Erythroblast (primary cell): ENCODE data around the gene ZNF747.

ENCODE experiments used
- GATA1 ChIP-seq: IDR thresholded peaks from 2 replicates; pipeline ENCODE4 v1.6.1; 2011; ENCODE audit warnings: low read depth, mild to moderate bottlenecking, control low read depth, low read length, moderate library complexity
- POLR2A ChIP-seq: IDR thresholded peaks from 2 replicates; pipeline ENCODE4 v1.6.1; 2011; ENCODE audit warnings: mild to moderate bottlenecking, low read length

DNA sequence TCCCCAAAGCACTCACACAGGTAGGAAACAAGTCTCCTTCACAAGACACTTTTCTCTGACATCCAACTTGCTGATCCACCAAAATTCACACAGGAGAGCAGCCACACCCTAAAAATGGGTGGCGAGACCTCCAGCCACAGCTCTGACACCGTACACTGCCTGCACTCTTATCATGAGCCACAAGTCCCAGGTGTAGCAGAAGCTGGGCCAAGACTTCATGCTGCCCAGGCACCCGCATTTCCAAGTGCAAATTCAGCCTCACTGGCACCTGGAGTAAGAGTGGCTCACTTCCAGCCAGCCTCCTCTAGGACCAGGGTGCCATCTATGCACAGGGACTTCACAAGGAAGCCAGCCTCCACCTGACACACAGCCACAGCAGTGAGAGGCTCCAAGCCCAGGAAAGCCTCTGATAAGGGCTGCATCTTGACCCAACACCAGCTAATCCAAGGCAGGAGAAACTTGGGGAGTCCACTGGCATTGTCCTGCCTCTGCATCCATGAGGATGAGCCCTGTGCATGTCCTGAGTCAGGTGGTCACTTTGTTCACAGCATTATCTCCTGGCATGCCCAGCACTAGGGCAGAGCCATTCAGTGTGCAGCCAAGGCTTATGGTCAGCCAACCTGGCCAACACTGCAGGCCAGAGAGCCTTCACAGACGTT lies 5.7 kb downstream of the ZNF747 start:
- peak; percentile 34 for TF ChIP-seq POLR2A
- TF ChIP-seq GATA1: no peak
